CD4-positive, alpha-beta T cell treated with Interleukin-17A for 4 hours (primary cell): ENCODE results near the gene GCSAM.

Experiments used
- DNase-seq: peaks from one replicate; pipeline ENCODE4 v3.0.0-alpha.2; 2020; ENCODE audit warnings: mixed read lengths

The GCSAM gene

DNA sequence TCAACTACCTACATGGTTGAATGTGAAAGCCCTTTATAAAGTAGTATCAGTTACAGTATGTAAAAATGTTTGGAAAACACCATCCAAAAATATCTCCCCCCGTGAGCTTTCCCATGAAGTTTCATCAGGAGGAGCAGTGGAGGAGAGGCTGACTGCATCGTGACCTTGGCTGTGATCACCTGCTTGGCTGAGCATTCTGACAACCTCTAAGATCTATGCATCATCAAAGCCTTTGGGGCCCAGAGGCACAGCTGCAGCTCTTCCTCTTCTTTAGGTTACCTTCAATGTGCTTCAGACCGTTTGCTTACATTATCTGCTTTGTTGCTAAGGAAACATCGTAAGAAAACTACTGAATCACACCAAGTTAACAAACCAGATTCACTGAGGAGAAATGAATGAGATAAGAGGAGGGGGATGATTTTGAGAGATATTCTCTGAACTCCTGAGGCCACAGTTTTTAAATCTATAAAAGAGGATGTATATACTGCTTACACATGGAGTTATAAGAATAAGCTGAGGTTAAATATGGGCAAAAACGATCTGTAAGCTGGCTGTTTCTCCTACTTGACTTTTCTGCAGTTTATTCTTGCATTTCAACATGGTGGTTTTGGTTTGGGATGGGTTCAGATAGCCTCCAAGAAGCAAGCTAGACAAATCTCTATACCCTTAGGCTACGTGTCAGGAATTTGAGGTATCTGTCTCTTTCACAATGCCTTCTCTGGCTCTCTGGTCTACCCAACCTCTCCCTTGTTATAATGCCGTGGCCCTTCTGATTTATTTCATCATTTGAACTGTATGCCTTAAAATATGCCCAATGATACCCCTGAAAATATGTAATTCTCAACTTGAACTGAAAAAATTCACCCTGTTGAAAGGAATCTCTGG, 4.0 kb downstream of the GCSAM start:
- peak; percentile 71 for DNase-seq

DNA sequence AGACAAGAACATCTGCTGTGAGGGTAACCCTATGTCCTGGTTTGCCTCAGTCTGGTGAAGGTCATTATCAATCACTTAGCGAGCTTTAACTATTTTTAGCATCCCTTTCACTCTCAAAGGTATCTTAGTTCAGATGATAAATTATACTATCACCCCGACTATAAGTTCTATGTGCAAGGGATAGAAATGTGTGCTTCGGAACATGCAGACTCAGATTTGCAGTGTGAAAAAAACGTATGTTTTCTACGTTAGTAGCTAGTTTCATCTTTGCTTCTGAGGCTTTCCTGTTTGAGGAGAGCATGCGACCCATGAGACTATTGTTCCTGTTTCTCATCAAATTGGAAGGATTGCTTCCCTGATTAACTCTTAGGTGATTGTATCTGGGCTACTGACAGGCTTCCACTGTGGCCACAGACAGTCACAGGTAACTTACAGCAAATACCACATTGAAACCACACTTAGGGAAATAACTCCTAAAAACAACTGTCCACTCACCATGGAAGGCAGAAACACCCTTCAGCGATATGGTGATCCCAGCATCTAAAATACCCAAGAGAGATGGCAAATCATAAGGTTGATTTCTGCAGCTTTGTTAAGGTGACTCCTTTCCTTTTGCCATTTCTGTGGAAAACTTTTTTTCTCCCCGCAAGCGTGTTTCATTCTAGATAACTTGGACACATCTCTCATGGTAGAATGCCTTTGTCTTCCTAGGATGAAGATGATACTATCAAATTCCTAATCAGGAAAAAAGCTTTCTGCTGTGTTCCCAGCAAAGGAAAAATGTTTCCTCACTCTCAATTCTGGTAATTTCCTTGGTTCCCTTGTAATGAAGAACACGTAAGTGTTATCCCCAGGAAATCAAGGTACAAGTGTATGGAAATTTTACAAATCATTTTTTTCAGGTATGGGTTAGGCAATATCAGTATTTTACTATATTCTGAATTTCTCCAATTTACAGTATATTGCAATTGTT, 5.2 kb downstream of the GCSAM start:
- DNase-seq = no peak

GRCh38 chr3:112126511-112126911, 6.5 kb downstream of the GCSAM start:
- peak; percentile 28 for DNase-seq

DNA sequence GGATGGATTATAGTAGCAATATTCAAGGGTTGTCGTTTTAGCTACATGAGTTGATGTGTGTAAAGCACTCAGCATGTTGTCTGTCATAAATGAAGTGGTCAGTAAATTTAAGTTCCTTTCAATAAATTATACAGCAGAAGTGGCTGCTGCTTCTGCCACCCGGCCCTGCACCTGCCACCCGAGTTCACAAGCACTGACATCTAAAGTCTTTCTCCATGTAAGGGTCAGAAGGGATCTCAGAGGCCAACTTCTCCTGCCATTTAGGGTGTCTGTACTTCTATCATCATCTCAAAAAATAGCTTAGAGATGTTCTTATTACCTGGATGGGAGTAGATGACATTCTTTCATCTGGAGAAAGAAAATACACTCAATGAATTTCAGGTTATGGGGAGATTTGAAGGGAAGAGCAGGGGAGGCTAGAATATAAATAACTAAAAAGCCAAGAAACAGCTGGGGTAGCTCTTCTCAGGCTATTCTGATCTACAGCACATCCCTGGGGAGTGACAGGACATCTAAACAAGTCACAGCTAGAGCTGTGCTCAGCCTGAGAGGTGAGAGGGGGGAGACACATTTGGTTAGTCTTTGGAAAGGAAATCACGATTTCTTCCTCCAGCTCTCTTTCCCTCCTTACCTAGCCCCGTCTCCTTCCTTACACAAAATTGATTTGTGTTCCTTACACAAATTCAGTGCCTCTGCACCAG, 8.0 kb downstream of the GCSAM start:
- DNase-seq = no peak

- no peak for DNase-seq
Observed at GRCh38 chr3:112123548-112123947, 9.5 kb downstream of the GCSAM start.

- no peak for DNase-seq
Observed at GRCh38 chr3:112122870-112123269, 10.2 kb downstream of the GCSAM start.

- DNase-seq = no peak
Observed at GRCh38 chr3:112121577-112122547, 11.2 kb downstream of the GCSAM start.

DNA sequence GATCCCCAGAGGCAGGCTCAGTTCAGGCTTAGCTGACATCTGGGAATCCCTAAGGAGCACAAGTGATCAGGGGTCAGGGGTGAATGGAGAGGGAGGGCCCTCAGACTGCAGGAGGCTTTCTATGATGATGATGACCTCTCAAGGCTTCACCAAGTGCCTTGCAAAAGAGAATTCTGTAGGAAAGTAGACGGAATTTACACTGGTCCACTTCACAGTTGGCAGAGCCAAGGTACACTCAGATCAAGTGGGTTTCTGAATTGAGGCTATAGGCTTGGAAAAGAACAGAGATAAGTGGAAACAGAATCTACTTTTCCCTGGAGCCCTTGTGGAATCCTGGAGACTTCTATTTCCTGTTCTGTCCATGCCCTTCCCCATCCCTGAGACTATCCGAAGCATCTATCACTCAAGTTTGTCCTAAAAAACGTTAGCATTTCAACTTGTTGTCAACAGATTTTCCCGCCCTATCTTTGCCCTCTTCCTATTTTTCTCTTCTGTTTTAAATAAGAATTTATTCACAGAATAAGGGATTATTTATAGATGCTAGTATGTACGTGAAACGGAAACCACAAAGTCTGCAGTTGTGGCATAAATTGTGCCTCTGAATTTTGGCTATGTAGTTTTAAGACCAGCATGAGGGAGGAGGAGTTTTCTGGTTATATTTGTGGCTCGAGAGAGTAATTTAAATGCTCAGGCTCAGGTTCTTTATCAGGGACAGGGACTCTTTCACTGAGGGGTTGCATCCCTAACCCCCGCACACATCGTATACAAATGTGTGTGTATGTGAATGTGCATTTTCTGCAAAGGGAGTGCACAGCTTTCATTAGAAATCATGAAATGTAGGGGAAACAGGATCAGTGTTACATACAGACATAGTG, 12.8 kb downstream of the GCSAM start:
- no peak for DNase-seq

- no peak for DNase-seq
Observed at GRCh38 chr3:112117841-112118571, 15.0 kb downstream of the GCSAM start.

DNA sequence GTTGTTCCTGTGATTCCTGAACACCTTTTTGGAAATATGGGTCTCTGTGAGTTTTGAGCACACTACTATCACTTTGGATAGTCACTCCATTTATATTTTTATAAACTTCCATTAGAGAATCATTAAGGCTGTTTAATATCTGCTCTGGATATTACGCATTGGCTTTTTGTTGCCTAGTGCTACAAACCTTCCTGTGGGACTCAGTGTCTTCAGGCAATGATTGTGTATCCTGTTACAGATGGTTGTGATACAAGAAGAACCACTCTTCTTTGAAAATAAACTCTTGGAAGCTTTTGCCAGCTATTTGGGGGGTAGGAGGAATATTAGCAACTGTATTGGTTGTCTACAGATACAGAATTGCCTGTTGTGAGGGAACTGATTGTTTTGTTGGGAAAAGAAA, 15.6 kb downstream of the GCSAM start:
- no peak for DNase-seq

- no peak for DNase-seq
Observed at GRCh38 chr3:112116748-112117186, 16.3 kb downstream of the GCSAM start.

DNA sequence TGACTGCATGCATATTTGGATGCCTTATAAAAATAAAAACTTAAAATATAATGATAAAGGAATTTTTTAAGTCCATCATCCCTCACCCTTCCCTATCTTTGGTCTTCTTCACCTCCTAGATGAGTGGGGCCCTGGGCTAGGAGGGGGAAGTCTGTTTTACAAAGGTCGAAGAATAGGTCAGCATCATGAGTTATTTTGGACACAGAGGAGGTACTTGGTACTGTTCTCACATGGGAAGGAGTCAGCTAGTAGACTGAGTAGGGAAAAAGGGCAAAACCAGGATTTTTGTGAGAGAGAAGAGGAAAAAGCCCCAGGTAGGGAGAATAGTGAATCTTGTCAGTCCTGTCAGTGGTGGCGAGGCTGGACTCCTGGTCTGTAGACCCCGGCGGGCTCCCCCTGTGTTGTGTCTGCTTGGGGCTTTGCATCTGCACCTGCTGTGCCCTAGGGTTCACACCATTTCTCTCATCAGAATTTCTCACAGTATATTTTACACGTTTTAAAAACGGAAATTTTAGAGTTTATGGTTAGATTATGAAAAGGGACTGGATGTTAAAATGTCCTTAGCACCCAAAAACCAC, 17.2 kb downstream of the GCSAM start:
- no peak for DNase-seq

DNA sequence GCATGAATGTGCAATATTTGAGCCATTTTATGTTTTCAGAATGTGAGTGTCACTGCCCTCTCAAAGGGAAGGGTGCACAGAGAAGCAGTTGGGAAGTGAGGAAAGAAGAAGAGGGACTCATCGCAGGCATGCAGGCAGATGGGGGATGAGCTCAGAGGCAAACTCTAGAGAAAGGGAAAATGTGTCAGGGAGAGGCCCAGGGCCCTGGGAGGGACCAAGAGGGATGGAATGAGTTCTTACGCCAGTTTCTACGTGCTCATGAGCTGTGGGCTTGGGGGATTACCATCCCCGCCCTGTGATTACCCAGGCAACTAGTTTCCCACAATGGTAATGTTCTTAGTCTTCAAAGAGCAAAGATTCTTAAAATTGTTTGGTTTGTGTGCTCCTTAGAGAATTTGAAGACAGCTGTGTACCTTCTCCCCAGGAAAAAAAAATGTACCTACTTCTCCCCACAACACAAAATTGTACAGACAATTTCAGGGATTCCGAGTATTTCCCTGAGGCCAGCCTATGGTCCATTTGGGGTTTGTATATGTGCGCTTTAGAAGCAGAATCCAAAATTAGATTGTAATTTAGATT, 17.8 kb downstream of the GCSAM start:
- no peak for DNase-seq

GRCh38 chr3:112114576-112115160, 18.4 kb downstream of the GCSAM start:
- no peak for DNase-seq

- DNase-seq = peak; percentile 74
Observed at GRCh38 chr3:112111785-112112402, 21.2 kb downstream of the GCSAM start.

DNA sequence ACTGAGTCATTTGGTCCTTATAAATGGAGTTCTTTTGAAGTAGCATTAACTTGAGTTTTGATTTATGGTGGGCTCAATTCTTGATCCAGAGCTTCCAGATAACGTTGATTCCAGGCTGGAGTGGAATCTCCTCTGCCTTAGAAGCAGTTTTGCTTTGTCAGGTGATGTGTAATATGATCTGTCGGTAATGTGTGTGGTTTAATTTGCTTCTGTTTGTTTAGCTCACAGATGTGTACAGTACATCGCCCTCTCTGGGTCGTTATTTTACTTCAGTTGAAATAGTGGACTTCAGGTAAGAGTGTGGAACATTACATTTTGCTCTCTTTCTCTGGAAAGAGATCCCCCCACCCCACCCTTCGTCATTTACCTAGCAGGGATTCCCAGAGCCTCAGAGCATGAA, 23.7 kb downstream of the GCSAM start:
- no peak for DNase-seq

GRCh38 chr3:112104774-112105173, 28.3 kb downstream of the GCSAM start:
- no peak for DNase-seq

DNA sequence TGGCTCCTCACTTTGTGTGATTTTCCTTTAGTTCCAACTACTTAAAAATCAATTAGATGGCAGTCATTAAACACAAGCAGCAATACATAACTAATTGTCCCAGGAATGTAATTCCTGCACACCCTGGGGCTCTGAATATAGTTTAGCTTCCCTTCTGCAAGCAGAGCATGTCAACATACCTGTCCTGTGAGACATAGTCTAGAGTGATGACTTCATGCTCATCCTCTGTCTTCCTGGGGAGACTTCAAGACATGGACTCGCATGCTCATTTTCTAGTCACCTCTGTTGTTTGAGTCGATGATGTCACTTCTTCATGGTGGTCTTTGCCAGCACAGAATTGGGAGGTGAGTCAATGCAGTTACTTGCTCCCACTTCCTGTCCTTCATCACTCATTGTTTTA, 31.1 kb downstream of the GCSAM start:
- no peak for DNase-seq
